Liver (tissue), 3 donors: ENCODE measurements around the gene ZSCAN1.

ENCODE experiments used
- CTCF ChIP-seq: fragments of 150-350 bp; IDR thresholded peaks from 2 replicates; pipeline ENCODE4 v1.5.1; 2017; ENCODE audit warnings: improper control_type of control experiment, low read depth, low read length; ENCODE audit not compliant: missing input control
- FOXA1 ChIP-seq: IDR thresholded peaks from 2 replicates; pipeline ENCODE4 v1.6.1; 2016; ENCODE audit warnings: antibody characterized with exemption
- HNF4G ChIP-seq: IDR thresholded peaks from 2 replicates; pipeline ENCODE4 v1.6.1; 2016; ENCODE audit warnings: antibody characterized with exemption
- JUND ChIP-seq, 2 donors: IDR thresholded peaks; 2 replicates each; pipeline ENCODE4 v1.6.1; 2016; ENCODE audit warnings: antibody characterized with exemption in 2 of 2
- MAX ChIP-seq: IDR thresholded peaks from 2 replicates; pipeline ENCODE4 v1.6.1; 2016; ENCODE audit warnings: antibody characterized with exemption
- REST ChIP-seq: IDR thresholded peaks from 2 replicates; pipeline ENCODE4 v1.6.1; 2016; ENCODE audit warnings: antibody characterized with exemption, mild to moderate bottlenecking
- RXRA ChIP-seq, 2 donors: IDR thresholded peaks; 2 replicates each; pipeline ENCODE4 v1.6.1; 2017 to 2018; ENCODE audit warnings: antibody characterized with exemption in 2 of 2, mild to moderate bottlenecking in 1 of 2
- TAF1 ChIP-seq: conservative IDR thresholded peaks from 2 replicates; pipeline ENCODE4 v1.6.1; 2016; ENCODE audit warnings: antibody characterized with exemption, mild to moderate bottlenecking
- YY1 ChIP-seq: IDR thresholded peaks from 2 replicates; pipeline ENCODE4 v1.6.1; 2016; ENCODE audit warnings: antibody characterized with exemption, mild to moderate bottlenecking
- ZBTB33 ChIP-seq: IDR thresholded peaks from 2 replicates; pipeline ENCODE4 v1.6.1; 2016; ENCODE audit warnings: antibody characterized with exemption
- donor health status: healthy.
- donor health status: healthy.

GRCh38 chr19:58097781-58098681 lies 64.2 kb downstream of the ZSCAN1 start, which contains the start of gene ZSCAN18:
- TF ChIP-seq CTCF (no peak), REST (peak; percentile 29), RXRA (IDR thresholded peaks at IDR 0.05) (no peak), YY1 (peak; percentile 96), TAF1 (no peak), JUND (IDR thresholded peaks at IDR 0.05) (no peak), MAX (no peak), FOXA1 (no peak), ZBTB33 (no peak), HNF4G (no peak)
